Smooth muscle cell (in vitro differentiated cells): ENCODE results near the gene LSR. TPM values are rescaled to one million over a fixed set of nuclear protein-coding genes. Genes with fewer than 3 reads are reported as not detected.

Experiments used
- DNase-seq: peaks from one replicate; lab custom pipeline; 2025; ENCODE audit not compliant: unreplicated experiment; lab: John Stamatoyannopoulos, UW
- H2AFZ ChIP-seq: fragments of 200-600 bp; sonication (generic); 2 replicates; pipeline ENCODE4 v1.6.0; 2016; ENCODE audit warnings: antibody characterized with exemption, low read depth, mild to moderate bottlenecking
- H3F3A ChIP-seq: fragments of 200-600 bp; sonication (generic); 2 replicates; pipeline ENCODE4 v1.6.0; 2017; ENCODE audit warnings: antibody characterized with exemption, low read depth
- H3K27ac ChIP-seq: fragments of 200-600 bp; sonication (generic); 2 replicates; pipeline ENCODE4 v1.5.1; 2016; ENCODE audit warnings: low read depth, mild to moderate bottlenecking
- H3K27me3 ChIP-seq: fragments of 200-600 bp; sonication (generic); 2 replicates; pipeline ENCODE4 v1.6.1; 2016; ENCODE audit warnings: low read depth, mild to moderate bottlenecking
- H3K36me3 ChIP-seq: fragments of 200-600 bp; sonication (generic); 2 replicates; pipeline ENCODE4 v1.5.1; 2016; ENCODE audit warnings: low read depth
- H3K4me1 ChIP-seq: fragments of 200-600 bp; sonication (generic); 2 replicates; pipeline ENCODE4 v1.5.1; 2016; ENCODE audit warnings: low read depth
- H3K4me2 ChIP-seq: fragments of 200-600 bp; sonication (generic); 2 replicates; pipeline ENCODE4 v1.6.0; 2016; ENCODE audit warnings: mild to moderate bottlenecking
- H3K4me3 ChIP-seq: fragments of 200-600 bp; sonication (generic); 2 replicates; pipeline ENCODE4 v1.5.1; 2016; ENCODE audit warnings: mild to moderate bottlenecking
- H3K79me2 ChIP-seq: fragments of 200-600 bp; sonication (generic); 2 replicates; pipeline ENCODE4 v1.6.0; 2016; ENCODE audit warnings: low read depth, mild to moderate bottlenecking
- H3K9ac ChIP-seq: fragments of 200-600 bp; sonication (generic); 2 replicates; pipeline ENCODE4 v1.6.0; 2016; ENCODE audit warnings: low read depth
- H3K9me3 ChIP-seq: fragments of 200-600 bp; sonication (generic); replicated peaks from 2 replicates; pipeline ENCODE4 v1.5.1; 2016; ENCODE audit warnings: low read depth
- H4K20me1 ChIP-seq: fragments of 200-600 bp; sonication (generic); 2 replicates; pipeline ENCODE4 v1.6.0; 2016; ENCODE audit warnings: low read depth
- CTCF ChIP-seq: fragments of 200-600 bp; sonication (generic); IDR thresholded peaks from 2 replicates; pipeline ENCODE4 v1.5.1; 2017; ENCODE audit warnings: borderline replicate concordance, mild to moderate bottlenecking, antibody characterized with exemption; ENCODE audit not compliant: insufficient read depth, poor library complexity, severe bottlenecking
- WGBS: methylation state at CpG from one replicate; pipeline ENCODE4 v1.1.7; 2016; ENCODE audit warnings: low lambda C conversion rate; 5-methylcytosine and 5-hydroxymethylcytosine counted together
- polyA plus RNA-seq: library from polyadenylated mRNA; unstranded; fragments of >200 nt; fragmentation: Nextera tagmentation; extraction: Ambion mirVana; gene quantifications from 2 replicates; pipeline ENCODE4 v1.2.1, GENCODE V29; 2016
- total RNA-seq: library from RNA; depleted of rRNA; stranded (reverse); fragments of >200 nt; gene quantifications from 2 replicates; pipeline ENCODE4 v1.2.3, GENCODE V29; 2014

The LSR gene
- total and polyA plus RNA-seq, 2 experiments from 2014 or later, result 14.0 to 14.2 TPM

GRCh38 chr19:35249146-35249847, 495 bp downstream of the LSR start:
- Histone ChIP-seq H3K4me1 (no peaks in the 10 kb centered on the region), H3K9me3 (no peaks in the 10 kb centered on the region), H3K9ac (peak overlapping the region; percentile 43), H3K4me3 (peak overlapping the region; percentile 57), H3F3A (no peaks in the 10 kb centered on the region), H3K4me2 (peak overlapping the region; percentile 74), H2AFZ (no peak overlapping the region), H3K79me2 (no peaks in the 10 kb centered on the region), H4K20me1 (no peaks in the 10 kb centered on the region), H3K36me3 (no peaks in the 10 kb centered on the region), H3K27me3 (peaks cover 58% of the 10 kb centered on the region), H3K27ac (no peak overlapping the region)
- no peak for DNase-seq
- WGBS, result 2% methylated on average over 34 of the region's 39 CpGs
- TF ChIP-seq CTCF, result no peak

GRCh38 chr19:35249848-35250711, 1.3 kb downstream of the LSR start:
- WGBS, result 87% methylated on average over 34 of the region's 34 CpGs
- no peaks in the 10 kb centered on the region for H3K79me2 ChIP-seq
- no peak overlapping the region for H3K9ac ChIP-seq
- peaks cover 58% of the 10 kb centered on the region for H3K27me3 ChIP-seq
- no peaks in the 10 kb centered on the region for H3F3A ChIP-seq
- no peak overlapping the region for H3K27ac ChIP-seq
- no peak overlapping the region for H2AFZ ChIP-seq
- no peak for TF ChIP-seq CTCF
- H3K9me3 ChIP-seq, result no peaks in the 10 kb centered on the region
- H4K20me1 ChIP-seq, result no peaks in the 10 kb centered on the region
- H3K4me3 ChIP-seq, result peak overlapping the region; percentile 57
- H3K36me3 ChIP-seq, result no peaks in the 10 kb centered on the region
- H3K4me1 ChIP-seq, result no peaks in the 10 kb centered on the region
- DNase-seq, result no peak
- H3K4me2 ChIP-seq, result peak overlapping the region; percentile 74

- H3K4me3 ChIP-seq, result no peak overlapping the region
- DNase-seq, result no peak
- H2AFZ ChIP-seq, result no peak overlapping the region
- no peaks in the 10 kb centered on the region for H4K20me1 ChIP-seq
- no peaks in the 10 kb centered on the region for H3K79me2 ChIP-seq
- no peaks in the 10 kb centered on the region for H3K4me1 ChIP-seq
- H3K36me3 ChIP-seq, result no peaks in the 10 kb centered on the region
- 98% methylated on average over 2 of the region's 2 CpGs for WGBS
- no peaks in the 10 kb centered on the region for H3K9me3 ChIP-seq
- H3K9ac ChIP-seq, result no peak overlapping the region
- no peak overlapping the region for H3K27ac ChIP-seq
- no peak overlapping the region for H3K4me2 ChIP-seq
- no peaks in the 10 kb centered on the region for H3F3A ChIP-seq
- TF ChIP-seq CTCF, result no peak
- H3K27me3 ChIP-seq, result peaks cover 50% of the 10 kb centered on the region
Observed at GRCh38 chr19:35251456-35251855, 2.7 kb downstream of the LSR start.
